ENCODE data around the gene APPL1. TPM values are rescaled to one million over a fixed set of nuclear protein-coding genes. Genes with fewer than 3 reads are reported as not detected.
A peak's percentile ranks its signal among the peaks of the same experiment; 100 is the strongest.

The APPL1 gene
- total and polyA plus RNA-seq, 10 of the 15 experiments (the other 5 are each of a cell fraction or from before 2014, with no cell fraction given): 15.0 to 77.6 (median 40.2) TPM

DNA sequence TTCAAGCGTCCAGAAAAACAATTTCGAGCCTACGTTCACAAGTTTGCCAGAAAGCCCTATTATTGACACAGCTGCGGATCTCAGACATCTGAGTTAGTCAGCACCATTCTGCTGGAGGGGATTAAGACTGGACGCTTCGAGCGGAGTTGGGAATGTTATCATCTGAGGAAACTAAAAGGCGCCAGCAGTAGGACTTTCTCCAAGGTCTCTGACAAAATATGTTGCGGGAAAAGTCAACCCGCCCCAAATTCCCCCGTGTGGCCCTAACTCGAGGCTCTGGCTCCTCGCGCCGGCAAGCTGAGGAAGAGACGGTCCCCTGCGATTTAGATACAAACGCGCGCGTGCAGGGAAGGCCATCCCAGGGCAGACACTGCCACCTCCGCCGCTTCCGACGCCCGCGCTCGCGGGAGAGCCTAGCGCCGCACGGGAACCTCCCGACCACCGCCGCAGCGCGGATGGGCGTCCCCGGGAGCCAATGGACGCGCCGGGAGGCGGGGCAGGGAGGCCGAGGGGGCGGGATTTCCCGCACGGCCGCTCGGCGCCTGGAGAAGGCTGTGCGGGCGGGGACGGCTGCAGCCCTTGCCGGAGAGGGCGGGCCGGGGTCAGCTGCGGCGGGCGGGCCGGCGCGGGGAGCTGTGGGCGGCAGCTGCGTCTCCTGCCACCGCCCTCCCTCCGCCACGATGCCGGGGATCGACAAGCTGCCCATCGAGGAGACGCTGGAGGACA lies at the start of gene APPL1 (continued):
- TF ChIP-seq, protein P1, sequence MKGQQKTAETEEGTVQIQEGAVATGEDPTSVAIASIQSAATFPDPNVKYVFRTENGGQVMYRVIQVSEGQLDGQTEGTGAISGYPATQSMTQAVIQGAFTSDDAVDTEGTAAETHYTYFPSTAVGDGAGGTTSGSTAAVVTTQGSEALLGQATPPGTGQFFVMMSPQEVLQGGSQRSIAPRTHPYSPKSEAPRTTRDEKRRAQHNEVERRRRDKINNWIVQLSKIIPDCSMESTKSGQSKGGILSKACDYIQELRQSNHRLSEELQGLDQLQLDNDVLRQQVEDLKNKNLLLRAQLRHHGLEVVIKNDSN (IDR thresholded peaks at IDR 0.05; ENCODE audit: borderline replicate concordance, extremely low read length, insufficient read depth, low read depth, low read length): no peak
- peak; percentile 45; the same call in 1 of the 2 replicates for TF ChIP-seq TCF3 (IDR thresholded peaks at IDR 0.05; ENCODE audit: borderline replicate concordance, insufficient read depth, low read depth, low read length)
- no peak for TF ChIP-seq SMC3 (IDR thresholded peaks at IDR 0.05; ENCODE audit: borderline replicate concordance, low read length)
- TF ChIP-seq, protein P2, sequence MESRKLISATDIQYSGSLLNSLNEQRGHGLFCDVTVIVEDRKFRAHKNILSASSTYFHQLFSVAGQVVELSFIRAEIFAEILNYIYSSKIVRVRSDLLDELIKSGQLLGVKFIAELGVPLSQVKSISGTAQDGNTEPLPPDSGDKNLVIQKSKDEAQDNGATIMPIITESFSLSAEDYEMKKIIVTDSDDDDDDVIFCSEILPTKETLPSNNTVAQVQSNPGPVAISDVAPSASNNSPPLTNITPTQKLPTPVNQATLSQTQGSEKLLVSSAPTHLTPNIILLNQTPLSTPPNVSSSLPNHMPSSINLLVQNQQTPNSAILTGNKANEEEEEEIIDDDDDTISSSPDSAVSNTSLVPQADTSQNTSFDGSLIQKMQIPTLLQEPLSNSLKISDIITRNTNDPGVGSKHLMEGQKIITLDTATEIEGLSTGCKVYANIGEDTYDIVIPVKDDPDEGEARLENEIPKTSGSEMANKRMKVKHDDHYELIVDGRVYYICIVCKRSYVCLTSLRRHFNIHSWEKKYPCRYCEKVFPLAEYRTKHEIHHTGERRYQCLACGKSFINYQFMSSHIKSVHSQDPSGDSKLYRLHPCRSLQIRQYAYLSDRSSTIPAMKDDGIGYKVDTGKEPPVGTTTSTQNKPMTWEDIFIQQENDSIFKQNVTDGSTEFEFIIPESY (IDR thresholded peaks at IDR 0.05): no peak
- TF ChIP-seq ZNF217 (IDR thresholded peaks at IDR 0.05): no peak
- TF ChIP-seq PAX5 (IDR thresholded peaks at IDR 0.05; ENCODE audit: borderline replicate concordance, low read depth, low read length): no peak
- no peak for TF ChIP-seq BCL11A (IDR thresholded peaks at IDR 0.05; ENCODE audit: low read depth, low read length)
- TF ChIP-seq JUNB (IDR thresholded peaks at IDR 0.05): no peak
- TF ChIP-seq SUZ12 (IDR thresholded peaks at IDR 0.05; ENCODE audit: unreplicated experiment): no peak
- peak; percentile 83 to 93; a peak in 3 of 4 replicates for TF ChIP-seq BHLHE40 (IDR thresholded peaks at IDR 0.05; ENCODE audit: borderline replicate concordance in 1 of 2, low read depth in 2 of 2, low read length in 1 of 2)
- no peak for TF ChIP-seq ZNF24 (IDR thresholded peaks at IDR 0.05)
- peak; percentile 19 for TF ChIP-seq MEF2B (IDR thresholded peaks at IDR 0.05; ENCODE audit: partially characterized antibody, poor library complexity, severe bottlenecking)
- TF ChIP-seq, protein P3, sequence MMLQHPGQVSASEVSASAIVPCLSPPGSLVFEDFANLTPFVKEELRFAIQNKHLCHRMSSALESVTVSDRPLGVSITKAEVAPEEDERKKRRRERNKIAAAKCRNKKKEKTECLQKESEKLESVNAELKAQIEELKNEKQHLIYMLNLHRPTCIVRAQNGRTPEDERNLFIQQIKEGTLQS (IDR thresholded peaks at IDR 0.05; ENCODE audit: borderline replicate concordance, extremely low read depth, low read depth, low read length): no peak
- TF ChIP-seq PAX8 (IDR thresholded peaks at IDR 0.05): no peak
- no peak; the same call in 1 of the 2 replicates for TF ChIP-seq CREB1 (IDR thresholded peaks at IDR 0.05; ENCODE audit: low read depth)
- TF ChIP-seq CHD4 (IDR thresholded peaks at IDR 0.05): no peak
- TF ChIP-seq, protein P4, sequence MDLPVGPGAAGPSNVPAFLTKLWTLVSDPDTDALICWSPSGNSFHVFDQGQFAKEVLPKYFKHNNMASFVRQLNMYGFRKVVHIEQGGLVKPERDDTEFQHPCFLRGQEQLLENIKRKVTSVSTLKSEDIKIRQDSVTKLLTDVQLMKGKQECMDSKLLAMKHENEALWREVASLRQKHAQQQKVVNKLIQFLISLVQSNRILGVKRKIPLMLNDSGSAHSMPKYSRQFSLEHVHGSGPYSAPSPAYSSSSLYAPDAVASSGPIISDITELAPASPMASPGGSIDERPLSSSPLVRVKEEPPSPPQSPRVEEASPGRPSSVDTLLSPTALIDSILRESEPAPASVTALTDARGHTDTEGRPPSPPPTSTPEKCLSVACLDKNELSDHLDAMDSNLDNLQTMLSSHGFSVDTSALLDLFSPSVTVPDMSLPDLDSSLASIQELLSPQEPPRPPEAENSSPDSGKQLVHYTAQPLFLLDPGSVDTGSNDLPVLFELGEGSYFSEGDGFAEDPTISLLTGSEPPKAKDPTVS (IDR thresholded peaks at IDR 0.05; ENCODE audit: low read depth, low read length): no peak
- TF ChIP-seq KDM1A (IDR thresholded peaks at IDR 0.05; ENCODE audit: borderline replicate concordance): no peak
- no peak for TF ChIP-seq ZSCAN29 (IDR thresholded peaks at IDR 0.05)
- no peak for TF ChIP-seq MYB (IDR thresholded peaks at IDR 0.05; ENCODE audit: borderline replicate concordance, low read depth, low read length)
- TF ChIP-seq CEBPB (IDR thresholded peaks at IDR 0.05; ENCODE audit: borderline replicate concordance in 1 of 2, low read depth in 2 of 2, low read length in 2 of 2): no peak
- no peak for TF ChIP-seq ZNF622 (IDR thresholded peaks at IDR 0.05)
- no peak for TF ChIP-seq HDAC2 (IDR thresholded peaks at IDR 0.05)
- TF ChIP-seq TBL1XR1 (IDR thresholded peaks at IDR 0.05; ENCODE audit: low read depth, low read length): peak; percentile 63; the same call in 1 of the 2 replicates
- no peak for TF ChIP-seq RBBP5 (conservative IDR thresholded peaks at IDR 0.05)
- no peak for TF ChIP-seq NFIC (IDR thresholded peaks at IDR 0.05; ENCODE audit: low read depth, low read length)
- no peak for TF ChIP-seq SREBF1 (IDR thresholded peaks at IDR 0.05; ENCODE audit: low read length)
- no peak for TF ChIP-seq KLF5 (IDR thresholded peaks at IDR 0.05; ENCODE audit: partially characterized antibody)
- TF ChIP-seq RUNX3 (IDR thresholded peaks at IDR 0.05; ENCODE audit: low read length): peak; percentile 58

Data from GM12878 (cell line).